HG03097 (cell line): Measurements from ENCODE around the gene FGF9.

ENCODE experiments used
- ATAC-seq: cut with Tn5 transposase; IDR thresholded peaks from one replicate; pipeline ENCODE4 v1.9.1; 2021; ENCODE audit not compliant: unreplicated experiment, low FRiP score

FGF9 gene

GRCh38 chr13:21673789-21674489 is 3.1 kb downstream of the FGF9 start:
- no peak for ATAC-seq

GRCh38 chr13:21674490-21675009 is 3.7 kb downstream of the FGF9 start:
- ATAC-seq: no peak

GRCh38 chr13:21675095-21675991 is 4.5 kb downstream of the FGF9 start:
- ATAC-seq: no peak

GRCh38 chr13:21676611-21677021 is 5.7 kb downstream of the FGF9 start:
- no peak for ATAC-seq

- ATAC-seq: no peak
Measured at GRCh38 chr13:21677075-21677623, 6.3 kb downstream of the FGF9 start.

- no peak for ATAC-seq
Measured at GRCh38 chr13:21683034-21683733, 12.3 kb downstream of the FGF9 start.

- no peak for ATAC-seq
Measured at GRCh38 chr13:21684576-21684975, 13.7 kb downstream of the FGF9 start.

GRCh38 chr13:21685485-21686064 is 14.7 kb downstream of the FGF9 start:
- ATAC-seq: no peak

GRCh38 chr13:21686751-21687391 is 16.0 kb downstream of the FGF9 start:
- ATAC-seq: peak; percentile 94

GRCh38 chr13:21688056-21688455 is 17.2 kb downstream of the FGF9 start:
- no peak for ATAC-seq

- ATAC-seq: no peak
Measured at GRCh38 chr13:21689097-21689496, 18.2 kb downstream of the FGF9 start.

GRCh38 chr13:21690955-21691354 is 20.1 kb downstream of the FGF9 start:
- ATAC-seq: no peak

GRCh38 chr13:21691500-21691899 is 20.6 kb downstream of the FGF9 start:
- ATAC-seq: no peak

GRCh38 chr13:21691928-21692327 is 21.1 kb downstream of the FGF9 start:
- no peak for ATAC-seq

GRCh38 chr13:21694831-21695230 is 24.0 kb downstream of the FGF9 start:
- no peak for ATAC-seq

GRCh38 chr13:21695546-21695945 is 24.7 kb downstream of the FGF9 start:
- ATAC-seq: no peak

GRCh38 chr13:21696865-21697448 is 26.1 kb downstream of the FGF9 start:
- ATAC-seq: no peak

GRCh38 chr13:21698817-21699679 is 28.2 kb downstream of the FGF9 start:
- no peak for ATAC-seq

- ATAC-seq: no peak
Measured at GRCh38 chr13:21701460-21701859, 30.6 kb downstream of the FGF9 start.
